Measurements from ENCODE around the gene ZNRF4.

Gene ZNRF4

DNA sequence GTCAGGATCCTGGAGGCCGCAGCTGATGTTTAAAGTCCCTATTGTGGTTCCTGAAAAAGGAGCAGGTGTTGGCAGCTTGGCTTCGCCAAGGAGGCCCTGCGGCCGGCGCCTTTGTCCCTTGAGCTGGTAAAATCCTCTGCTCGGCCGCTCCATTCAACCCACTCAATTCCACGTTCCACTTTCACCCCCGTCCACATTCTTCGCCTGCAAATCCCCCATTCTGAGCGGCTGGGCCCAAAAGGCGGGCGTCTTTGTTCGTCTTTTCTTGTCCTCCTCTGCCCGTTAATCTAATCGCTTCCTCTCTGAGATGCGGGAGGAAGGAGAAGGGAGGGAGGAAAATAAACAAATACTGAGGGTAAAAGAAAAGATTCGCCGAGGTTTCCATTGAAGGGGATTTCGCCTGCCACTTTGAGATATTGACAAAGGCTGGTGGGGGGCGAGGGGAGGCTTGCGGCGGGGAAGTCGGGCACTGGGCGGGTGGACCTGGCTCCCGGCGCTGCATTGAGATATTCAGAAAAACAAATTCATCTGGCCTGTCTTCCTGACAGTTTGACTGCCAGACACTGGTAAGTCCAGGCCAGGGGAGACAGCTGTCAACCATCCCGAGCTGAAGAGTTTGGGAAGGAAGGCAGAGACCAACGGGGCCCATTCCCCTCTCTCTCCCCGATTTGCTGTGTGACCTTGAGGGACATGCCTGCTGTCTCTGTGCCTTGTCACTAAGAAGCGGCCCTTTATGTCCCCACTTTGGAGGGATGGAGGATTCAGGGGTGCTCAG, 37.6 kb downstream of the ZNRF4 start:
- Histone ChIP-seq H3K36me3 (ENCODE audit: insufficient read depth, insufficient read length, low read length) (no peaks in the 10 kb centered on the region), H3K4me3 (ENCODE audit: insufficient read length, low read depth) (no peak overlapping the region), H3K27me3 (ENCODE audit: insufficient read depth, insufficient read length) (peaks cover 72% of the 10 kb centered on the region), H3K9ac (ENCODE audit: insufficient read length, low read depth) (no peak overlapping the region), H3K4me1 (ENCODE audit: insufficient read depth, insufficient read length) (peaks cover 22% of the 10 kb centered on the region), H3K9me3 (ENCODE audit: insufficient read depth, low read length) (no peaks in the 10 kb centered on the region)
- no peak for TF ChIP-seq SUZ12 (IDR thresholded peaks at IDR 0.05; ENCODE audit: extremely low read depth, insufficient read depth, insufficient read length)
- TF ChIP-seq YY1 (IDR thresholded peaks at IDR 0.05; ENCODE audit: insufficient read depth, insufficient read length), result no peak
- TF ChIP-seq ZNF274 (IDR thresholded peaks at IDR 0.05; ENCODE audit: low read depth, low read length), result no peak
- DNase-seq (ENCODE audit: low read depth, low spot score), result no peak

GRCh38 chr19:5494773-5495172, 39.6 kb downstream of the ZNRF4 start:
- Histone ChIP-seq H3K9ac (ENCODE audit: insufficient read length, low read depth) (no peak overlapping the region), H3K36me3 (ENCODE audit: insufficient read depth, insufficient read length, low read length) (no peaks in the 10 kb centered on the region), H3K4me3 (ENCODE audit: insufficient read length, low read depth) (no peak overlapping the region), H3K4me1 (ENCODE audit: insufficient read depth, insufficient read length) (peaks cover 20% of the 10 kb centered on the region), H3K27me3 (ENCODE audit: insufficient read depth, insufficient read length) (peaks cover 85% of the 10 kb centered on the region), H3K9me3 (ENCODE audit: insufficient read depth, low read length) (no peaks in the 10 kb centered on the region)
- TF ChIP-seq ZNF274 (IDR thresholded peaks at IDR 0.05; ENCODE audit: low read depth, low read length), result no peak
- no peak for TF ChIP-seq YY1 (IDR thresholded peaks at IDR 0.05; ENCODE audit: insufficient read depth, insufficient read length)
- no peak for TF ChIP-seq SUZ12 (IDR thresholded peaks at IDR 0.05; ENCODE audit: extremely low read depth, insufficient read depth, insufficient read length)
- no peak for DNase-seq (ENCODE audit: low read depth, low spot score)

GRCh38 chr19:5495792-5496191, 40.6 kb downstream of the ZNRF4 start:
- DNase-seq (ENCODE audit: low read depth, low spot score), result no peak
- peaks cover 19% of the 10 kb centered on the region for H3K4me1 ChIP-seq (ENCODE audit: insufficient read depth, insufficient read length)
- H3K27me3 ChIP-seq (ENCODE audit: insufficient read depth, insufficient read length), result peaks cover 89% of the 10 kb centered on the region
- H3K4me3 ChIP-seq (ENCODE audit: insufficient read length, low read depth), result no peak overlapping the region
- TF ChIP-seq YY1 (IDR thresholded peaks at IDR 0.05; ENCODE audit: insufficient read depth, insufficient read length) (no peak), ZNF274 (IDR thresholded peaks at IDR 0.05; ENCODE audit: low read depth, low read length) (no peak), SUZ12 (IDR thresholded peaks at IDR 0.05; ENCODE audit: extremely low read depth, insufficient read depth, insufficient read length) (no peak)
- H3K36me3 ChIP-seq (ENCODE audit: insufficient read depth, insufficient read length, low read length), result no peaks in the 10 kb centered on the region
- H3K9me3 ChIP-seq (ENCODE audit: insufficient read depth, low read length), result no peaks in the 10 kb centered on the region
- no peak overlapping the region for H3K9ac ChIP-seq (ENCODE audit: insufficient read length, low read depth)

- Histone ChIP-seq H3K27me3 (ENCODE audit: insufficient read depth, insufficient read length) (peaks cover 93% of the 10 kb centered on the region), H3K36me3 (ENCODE audit: insufficient read depth, insufficient read length, low read length) (no peaks in the 10 kb centered on the region), H3K4me1 (ENCODE audit: insufficient read depth, insufficient read length) (peaks cover 14% of the 10 kb centered on the region), H3K9ac (ENCODE audit: insufficient read length, low read depth) (no peak overlapping the region), H3K9me3 (ENCODE audit: insufficient read depth, low read length) (peaks cover 12% of the 10 kb centered on the region), H3K4me3 (ENCODE audit: insufficient read length, low read depth) (no peak overlapping the region)
- no peak for DNase-seq (ENCODE audit: low read depth, low spot score)
- TF ChIP-seq YY1 (IDR thresholded peaks at IDR 0.05; ENCODE audit: insufficient read depth, insufficient read length), result no peak
- no peak for TF ChIP-seq ZNF274 (IDR thresholded peaks at IDR 0.05; ENCODE audit: low read depth, low read length)
- no peak for TF ChIP-seq SUZ12 (IDR thresholded peaks at IDR 0.05; ENCODE audit: extremely low read depth, insufficient read depth, insufficient read length)
These were observed 42.1 kb downstream of the ZNRF4 start for GRCh38 chr19:5497297-5497696.

- Histone ChIP-seq H3K4me3 (ENCODE audit: insufficient read length, low read depth) (no peak overlapping the region), H3K4me1 (ENCODE audit: insufficient read depth, insufficient read length) (peaks cover 11% of the 10 kb centered on the region), H3K9me3 (ENCODE audit: insufficient read depth, low read length) (peaks cover 29% of the 10 kb centered on the region), H3K27me3 (ENCODE audit: insufficient read depth, insufficient read length) (peaks cover 85% of the 10 kb centered on the region), H3K36me3 (ENCODE audit: insufficient read depth, insufficient read length, low read length) (no peaks in the 10 kb centered on the region), H3K9ac (ENCODE audit: insufficient read length, low read depth) (no peak overlapping the region)
- no peak for TF ChIP-seq YY1 (IDR thresholded peaks at IDR 0.05; ENCODE audit: insufficient read depth, insufficient read length)
- no peak for TF ChIP-seq SUZ12 (IDR thresholded peaks at IDR 0.05; ENCODE audit: extremely low read depth, insufficient read depth, insufficient read length)
- TF ChIP-seq ZNF274 (IDR thresholded peaks at IDR 0.05; ENCODE audit: low read depth, low read length), result no peak
- peak; percentile 97 for DNase-seq (ENCODE audit: low read depth, low spot score)
These were observed 43.8 kb downstream of the ZNRF4 start for GRCh38 chr19:5498830-5499550.

DNA sequence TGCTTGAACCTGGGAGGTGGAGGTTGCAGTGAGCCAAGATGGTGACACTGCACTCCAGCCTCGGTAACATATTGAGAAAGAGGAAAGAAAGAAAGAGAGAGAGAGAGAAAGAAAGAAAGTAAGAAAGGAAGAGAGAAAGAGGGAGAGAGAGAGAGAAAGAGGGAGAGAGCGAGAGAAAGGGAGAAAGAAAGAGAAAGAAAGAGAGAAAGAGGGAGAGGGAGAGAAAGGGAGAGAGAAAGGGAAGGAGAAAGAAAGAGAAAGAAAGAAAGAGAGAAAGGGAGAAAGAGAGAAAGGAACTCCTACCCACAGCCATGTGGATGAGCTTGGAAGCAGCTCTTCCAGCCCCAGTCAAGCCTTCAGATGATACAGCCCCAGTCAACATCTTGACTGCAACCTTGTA, 46.7 kb downstream of the ZNRF4 start:
- Histone ChIP-seq H3K9me3 (ENCODE audit: insufficient read depth, low read length) (peaks cover 41% of the 10 kb centered on the region), H3K36me3 (ENCODE audit: insufficient read depth, insufficient read length, low read length) (no peaks in the 10 kb centered on the region), H3K4me3 (ENCODE audit: insufficient read length, low read depth) (no peak overlapping the region), H3K27me3 (ENCODE audit: insufficient read depth, insufficient read length) (peaks cover 65% of the 10 kb centered on the region), H3K4me1 (ENCODE audit: insufficient read depth, insufficient read length) (peaks cover 3% of the 10 kb centered on the region), H3K9ac (ENCODE audit: insufficient read length, low read depth) (no peak overlapping the region)
- DNase-seq (ENCODE audit: low read depth, low spot score), result no peak
- TF ChIP-seq YY1 (IDR thresholded peaks at IDR 0.05; ENCODE audit: insufficient read depth, insufficient read length) (no peak), SUZ12 (IDR thresholded peaks at IDR 0.05; ENCODE audit: extremely low read depth, insufficient read depth, insufficient read length) (no peak), ZNF274 (IDR thresholded peaks at IDR 0.05; ENCODE audit: low read depth, low read length) (no peak)

DNA sequence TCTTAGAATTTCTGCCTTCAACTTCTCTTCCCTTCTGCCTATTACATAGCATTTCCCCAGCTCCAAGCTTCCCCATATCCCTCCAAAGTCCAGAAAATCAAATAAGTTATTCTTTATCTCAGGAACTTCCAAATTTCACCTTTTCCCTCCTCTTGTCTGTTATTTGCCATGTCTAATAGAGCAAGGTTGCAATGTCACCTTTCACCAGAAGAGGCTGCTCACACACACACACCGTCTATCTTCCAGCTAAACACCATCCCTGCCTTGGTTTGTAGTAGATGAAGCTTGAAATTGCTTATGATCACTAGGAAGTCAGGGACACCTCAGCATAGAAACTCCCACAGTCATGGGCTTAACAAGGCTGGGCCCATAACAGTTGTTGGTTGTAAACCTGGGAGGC, 48.4 kb downstream of the ZNRF4 start:
- Histone ChIP-seq H3K4me1 (ENCODE audit: insufficient read depth, insufficient read length) (no peaks in the 10 kb centered on the region), H3K9ac (ENCODE audit: insufficient read length, low read depth) (no peak overlapping the region), H3K27me3 (ENCODE audit: insufficient read depth, insufficient read length) (peaks cover 51% of the 10 kb centered on the region), H3K36me3 (ENCODE audit: insufficient read depth, insufficient read length, low read length) (no peaks in the 10 kb centered on the region), H3K4me3 (ENCODE audit: insufficient read length, low read depth) (no peak overlapping the region), H3K9me3 (ENCODE audit: insufficient read depth, low read length) (peaks cover 41% of the 10 kb centered on the region)
- no peak for DNase-seq (ENCODE audit: low read depth, low spot score)
- TF ChIP-seq ZNF274 (IDR thresholded peaks at IDR 0.05; ENCODE audit: low read depth, low read length) (no peak), SUZ12 (IDR thresholded peaks at IDR 0.05; ENCODE audit: extremely low read depth, insufficient read depth, insufficient read length) (no peak), YY1 (IDR thresholded peaks at IDR 0.05; ENCODE audit: insufficient read depth, insufficient read length) (no peak)

Data from NT2/D1 (cell line).